T-helper 1 cell treated with Interleukin-12 subunit alpha and Interleukin-12 subunit beta and Interleukin-4 antibody, amounts not matched to agents 30 μg/mL and 1 μg/mL, for 36 hours (primary cell): ENCODE measurements around the gene SP1.
"Not testable (repeated sequence)": the region's sequence is repeated elsewhere in the genome, so short reads cannot be mapped to it uniquely, and the experiment has no call there.

Experiments used
- H3K27ac Mint-ChIP-seq: one replicate; pipeline ENCODE4 v1.8.0; 2021; ENCODE audit warnings: mild to moderate bottlenecking, mixed read lengths
- H3K27me3 Mint-ChIP-seq: one replicate; pipeline ENCODE4 v1.8.0; 2021; ENCODE audit warnings: low read depth, mixed read lengths
- H3K36me3 Mint-ChIP-seq: one replicate; pipeline ENCODE4 v1.8.0; 2021; ENCODE audit warnings: low read depth, mixed read lengths
- H3K4me1 Mint-ChIP-seq: one replicate; pipeline ENCODE4 v1.8.0; 2021; ENCODE audit warnings: low read depth, mixed read lengths
- H3K4me3 Mint-ChIP-seq: one replicate; pipeline ENCODE4 v1.8.0; 2021; ENCODE audit warnings: mild to moderate bottlenecking, moderate library complexity, mixed read lengths
- H3K9me3 Mint-ChIP-seq: one replicate; pipeline ENCODE4 v1.8.0; 2021; ENCODE audit warnings: mixed read lengths

SP1 gene

DNA sequence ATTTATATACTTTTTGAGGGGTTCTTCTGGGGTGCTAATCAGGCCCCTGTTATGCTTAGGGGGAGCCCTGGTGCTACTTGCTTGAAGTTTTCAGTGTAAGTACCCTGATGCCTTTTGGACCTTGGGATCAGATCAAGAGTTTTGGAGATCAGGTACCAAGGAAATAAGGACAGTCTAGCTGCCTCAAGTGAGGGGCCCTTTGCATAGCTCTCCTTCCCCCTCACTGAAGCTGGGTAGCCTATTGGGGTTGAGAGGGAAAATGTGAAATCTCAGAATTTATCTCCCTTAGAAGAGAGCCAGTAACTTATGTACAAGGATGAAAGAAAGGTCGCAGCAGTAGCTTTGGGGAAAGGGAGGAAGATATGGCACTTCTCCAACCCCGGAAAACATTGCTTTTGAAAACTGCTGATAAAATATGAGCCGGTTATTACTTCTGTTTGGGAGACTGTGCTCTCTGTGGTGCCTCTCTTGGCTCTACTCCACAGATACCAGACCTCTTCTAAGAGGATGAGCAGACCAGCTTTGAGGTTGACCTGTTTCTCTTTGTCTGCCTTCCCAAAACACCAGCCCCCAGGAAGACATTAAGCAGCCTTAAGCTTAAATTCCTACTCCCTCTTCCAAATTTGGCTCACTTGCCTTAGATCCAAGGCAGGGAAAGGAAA is 34.9 kb downstream of the SP1 start:
- Mint-ChIP-seq H3K4me1 (peaks cover 32% of the 10 kb centered on the region), H3K27ac (no peak overlapping the region), H3K36me3 (peaks cover 31% of the 10 kb centered on the region), H3K4me3 (no peak overlapping the region), H3K27me3 (no peaks in the 10 kb centered on the region), H3K9me3 (no peaks in the 10 kb centered on the region)

DNA sequence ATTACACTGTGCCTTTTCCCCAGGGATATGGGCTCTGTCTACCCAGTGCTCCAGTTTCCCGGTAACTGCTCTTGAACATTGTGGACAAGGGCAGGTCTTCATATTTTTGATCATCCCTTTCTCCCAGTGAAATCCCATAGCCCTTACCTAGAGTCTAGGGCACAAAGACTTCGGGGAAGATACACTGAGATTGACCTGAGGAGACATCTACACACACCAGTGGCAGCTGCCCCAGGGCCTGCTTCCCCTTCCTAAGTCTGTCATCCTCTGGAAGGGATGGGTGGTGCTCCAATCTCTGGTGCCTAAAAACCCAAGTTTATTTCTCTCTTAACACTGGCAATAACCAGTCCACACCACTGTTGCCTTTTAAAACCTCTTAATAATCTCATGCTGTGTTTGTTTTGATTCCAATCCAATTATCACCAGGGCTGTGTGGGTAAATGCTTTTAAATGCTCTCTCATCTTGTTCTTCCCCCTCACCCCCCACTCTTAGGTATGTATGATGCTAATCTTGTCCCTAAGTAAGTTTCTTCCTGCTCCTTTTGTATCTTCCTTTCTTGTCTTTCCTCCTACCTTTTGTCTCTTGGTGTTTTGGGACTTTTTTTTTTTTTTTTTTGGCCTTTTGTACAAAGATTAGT is 35.9 kb downstream of the SP1 start:
- H3K27ac Mint-ChIP-seq = not testable (repeated sequence)
- peaks cover 33% of the 10 kb centered on the region for H3K4me1 Mint-ChIP-seq

DNA sequence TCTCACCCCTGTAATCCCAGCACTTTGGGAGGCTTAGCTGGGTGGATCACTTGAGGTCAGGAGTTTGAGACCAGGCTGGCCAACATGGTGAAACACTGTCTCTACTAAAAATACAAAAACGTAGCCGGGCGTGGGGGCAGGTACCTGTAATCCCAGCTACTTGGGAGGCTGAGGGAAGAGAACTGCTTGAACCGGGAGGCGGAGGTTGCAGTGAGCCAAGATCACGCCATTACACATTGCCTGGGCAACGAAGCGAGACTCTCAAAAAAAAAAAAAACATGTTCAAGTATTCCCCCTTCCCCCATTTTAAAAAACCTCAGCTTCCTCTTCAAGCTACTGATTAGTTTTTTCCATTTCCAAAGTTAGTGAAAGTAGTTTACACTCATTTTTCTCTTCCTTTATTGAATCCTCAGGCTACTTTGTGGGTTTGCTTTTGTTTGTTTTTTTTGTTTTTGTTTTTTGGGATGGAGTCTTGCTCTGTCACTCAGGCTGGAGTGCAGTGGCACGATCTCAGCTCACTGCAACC is 37.4 kb downstream of the SP1 start:
- Mint-ChIP-seq H3K27ac (peak overlapping the region; percentile 85), H3K36me3 (peaks cover 12% of the 10 kb centered on the region), H3K4me3 (peak overlapping the region; percentile 30), H3K4me1 (peaks cover 33% of the 10 kb centered on the region)
- not testable (repeated sequence) for H3K27me3 Mint-ChIP-seq, H3K9me3 Mint-ChIP-seq

More for the DNA sequence above, 35.9 kb downstream of the SP1 start:
- peaks cover 24% of the 10 kb centered on the region for H3K36me3 Mint-ChIP-seq
- not testable (repeated sequence) for H3K9me3 Mint-ChIP-seq, H3K27me3 Mint-ChIP-seq, H3K4me3 Mint-ChIP-seq

DNA sequence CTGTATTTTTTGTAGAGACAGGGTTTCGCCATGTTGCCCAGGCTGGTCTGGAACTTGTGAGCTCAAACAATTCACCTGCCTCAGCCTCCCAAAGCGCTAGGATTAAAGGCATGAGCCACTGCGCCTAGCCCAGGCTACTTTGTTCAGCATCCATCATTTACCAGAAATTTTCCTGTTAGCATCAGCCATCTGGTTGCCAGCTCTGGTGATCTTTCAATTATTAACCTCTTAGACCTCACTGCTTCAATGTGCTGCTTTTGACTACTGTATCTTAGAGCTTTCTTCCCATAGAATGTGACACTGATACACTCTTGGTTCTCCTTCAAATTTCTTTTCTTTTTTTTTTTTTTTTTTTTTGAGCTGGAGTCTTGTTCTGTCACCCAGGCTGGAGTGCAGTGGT is 38.2 kb downstream of the SP1 start:
- H3K4me1 Mint-ChIP-seq = peaks cover 26% of the 10 kb centered on the region
- no peaks in the 10 kb centered on the region for H3K27me3 Mint-ChIP-seq
- H3K4me3 Mint-ChIP-seq = no peak overlapping the region
- H3K9me3 Mint-ChIP-seq = no peaks in the 10 kb centered on the region
- H3K27ac Mint-ChIP-seq = no peak overlapping the region
- H3K36me3 Mint-ChIP-seq = peaks cover 7% of the 10 kb centered on the region

DNA sequence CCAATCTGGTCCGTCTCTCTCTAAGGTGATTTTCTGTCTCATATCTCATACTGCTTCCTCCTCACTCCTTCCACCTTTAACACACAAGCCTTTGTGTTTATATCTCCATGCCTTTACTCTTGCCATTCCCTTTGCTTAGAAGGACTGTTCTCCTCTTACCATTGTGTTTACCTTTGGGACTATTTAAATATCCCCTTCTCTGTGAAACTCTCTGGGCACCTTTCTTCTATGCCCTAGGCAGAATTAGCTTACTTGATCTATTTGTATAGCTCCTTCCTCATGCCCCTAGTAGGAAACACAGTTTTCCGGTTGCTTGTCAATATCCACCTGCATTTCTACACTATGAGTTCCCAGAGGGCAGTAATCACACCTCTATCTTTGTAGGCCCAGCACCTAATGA is 39.8 kb downstream of the SP1 start:
- H3K4me1 Mint-ChIP-seq = peaks cover 22% of the 10 kb centered on the region
- H3K9me3 Mint-ChIP-seq = no peaks in the 10 kb centered on the region
- H3K27me3 Mint-ChIP-seq = no peaks in the 10 kb centered on the region
- peak overlapping the region; percentile 61 for H3K27ac Mint-ChIP-seq
- peaks cover 4% of the 10 kb centered on the region for H3K36me3 Mint-ChIP-seq
- no peak overlapping the region for H3K4me3 Mint-ChIP-seq

DNA sequence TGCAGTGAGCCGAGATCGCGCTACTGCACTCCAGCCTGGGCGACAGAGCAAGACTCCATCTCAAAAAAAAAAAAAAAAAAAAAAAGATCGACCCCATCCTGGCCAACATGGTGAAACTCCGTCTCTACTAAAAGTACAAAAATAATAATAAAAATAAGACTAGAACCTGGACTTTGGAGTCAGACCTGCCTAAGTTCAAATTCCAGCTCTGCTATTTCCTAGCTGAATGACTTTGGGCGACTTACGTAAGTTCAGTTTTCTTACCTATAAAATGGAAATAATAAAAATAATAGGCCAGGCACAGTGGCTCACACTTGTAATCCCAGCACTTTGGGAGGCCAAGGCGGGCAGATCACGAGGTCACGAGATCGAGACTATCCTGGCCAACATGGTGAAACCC is 42.3 kb downstream of the SP1 start:
- H3K4me1 Mint-ChIP-seq = peaks cover 14% of the 10 kb centered on the region
- not testable (repeated sequence) for H3K27me3 Mint-ChIP-seq, H3K27ac Mint-ChIP-seq, H3K4me3 Mint-ChIP-seq, H3K9me3 Mint-ChIP-seq, H3K36me3 Mint-ChIP-seq

DNA sequence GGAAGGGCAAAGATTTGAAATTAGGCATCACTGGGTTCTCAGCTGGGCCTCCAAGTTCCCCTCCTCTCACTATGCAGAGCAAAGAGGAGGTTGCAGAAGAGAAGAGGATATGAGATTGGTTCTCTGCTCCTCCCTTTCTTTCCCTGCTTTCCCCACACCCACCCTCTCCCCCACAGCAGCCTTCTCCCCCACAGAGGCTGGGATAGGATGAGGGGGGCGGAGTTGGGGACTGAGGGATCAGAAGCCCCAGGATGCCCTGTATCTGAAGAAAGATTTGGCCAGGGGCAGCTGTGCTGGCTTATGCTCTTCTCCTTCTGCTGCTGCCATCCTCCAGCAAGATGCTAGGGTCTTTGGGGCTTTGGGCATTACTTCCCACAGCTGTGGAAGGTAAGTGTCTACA is 43.6 kb downstream of the SP1 start, which contains the start of gene AMHR2:
Gene AMHR2 (plus strand): TSS at position 259 of the 400 bp plus-strand sequence. CDS start 80 bp downstream, at position 339.
- Mint-ChIP-seq H3K27ac (no peak within 1 kb of the TSS), H3K36me3 (no peaks in the 10 kb centered on the region), H3K27me3 (no peaks in the 10 kb centered on the region)

DNA sequence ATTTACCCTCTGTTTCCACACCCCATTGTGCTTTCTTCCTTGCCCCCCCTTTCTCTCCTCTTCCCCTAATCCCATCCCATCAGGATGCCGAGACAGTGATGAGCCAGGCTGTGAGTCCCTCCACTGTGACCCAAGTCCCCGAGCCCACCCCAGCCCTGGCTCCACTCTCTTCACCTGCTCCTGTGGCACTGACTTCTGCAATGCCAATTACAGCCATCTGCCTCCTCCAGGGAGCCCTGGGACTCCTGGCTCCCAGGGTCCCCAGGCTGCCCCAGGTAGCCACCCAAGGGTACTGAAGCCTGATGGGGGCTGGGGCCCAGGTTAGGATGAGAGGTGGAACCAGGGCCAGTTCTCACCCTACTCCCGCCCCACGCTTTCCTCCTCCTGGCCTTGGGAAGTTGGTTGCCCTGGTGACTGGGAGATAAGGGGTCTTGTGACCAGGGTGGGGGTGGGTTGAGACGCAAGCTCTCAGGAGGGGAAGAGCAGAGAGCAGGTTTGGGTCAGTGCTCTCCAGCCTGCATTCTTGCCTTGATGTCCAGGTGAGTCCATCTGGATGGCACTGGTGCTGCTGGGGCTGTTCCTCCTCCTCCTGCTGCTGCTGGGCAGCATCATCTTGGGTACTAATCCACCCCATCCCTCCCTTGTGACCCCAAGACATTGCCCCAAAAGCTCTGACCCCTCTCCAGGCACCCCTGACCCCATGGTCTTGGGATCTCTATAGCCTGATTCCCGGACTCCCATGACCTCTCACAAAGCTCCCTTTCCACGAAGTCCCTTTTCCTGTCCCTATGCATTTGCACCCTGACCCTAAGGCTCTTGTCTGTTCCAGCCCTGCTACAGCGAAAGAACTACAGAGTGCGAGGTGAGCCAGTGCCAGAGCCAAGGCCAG is 44.9 kb downstream of the SP1 start:
- Mint-ChIP-seq H3K9me3 (no peaks in the 10 kb centered on the region), H3K27me3 (no peaks in the 10 kb centered on the region), H3K4me1 (peaks cover 9% of the 10 kb centered on the region), H3K36me3 (no peaks in the 10 kb centered on the region), H3K27ac (no peak overlapping the region), H3K4me3 (no peak overlapping the region)

More for the DNA sequence above, 43.6 kb downstream of the SP1 start, which contains the start of gene AMHR2:
- Mint-ChIP-seq H3K4me1 (peaks cover 13% of the 10 kb centered on the region), H3K4me3 (no peak within 1 kb of the TSS), H3K9me3 (no peaks in the 10 kb centered on the region)

DNA sequence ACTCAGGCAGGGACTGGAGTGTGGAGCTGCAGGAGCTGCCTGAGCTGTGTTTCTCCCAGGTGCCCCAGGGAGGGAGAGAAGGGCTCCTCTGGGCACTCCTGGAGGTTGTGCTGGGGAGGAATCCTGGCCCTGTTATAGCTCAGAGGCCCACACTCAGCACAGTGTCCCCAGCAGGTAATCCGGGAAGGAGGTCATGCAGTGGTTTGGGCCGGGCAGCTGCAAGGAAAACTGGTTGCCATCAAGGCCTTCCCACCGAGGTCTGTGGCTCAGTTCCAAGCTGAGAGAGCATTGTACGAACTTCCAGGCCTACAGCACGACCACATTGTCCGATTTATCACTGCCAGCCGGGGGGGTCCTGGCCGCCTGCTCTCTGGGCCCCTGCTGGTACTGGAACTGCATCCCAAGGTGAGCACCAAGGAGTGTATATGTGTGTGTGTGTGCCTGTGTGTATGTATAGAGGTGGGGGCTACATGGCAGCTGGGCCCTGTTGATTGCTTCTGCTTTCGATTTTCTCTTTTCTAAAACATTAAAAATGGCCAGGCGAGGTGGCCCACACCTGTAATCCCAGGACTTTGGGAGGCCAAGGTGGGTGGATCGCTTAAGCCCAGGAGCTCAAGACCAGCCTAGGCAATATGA is 45.7 kb downstream of the SP1 start:
- Mint-ChIP-seq H3K36me3 (no peaks in the 10 kb centered on the region), H3K4me3 (no peak overlapping the region), H3K27ac (peak overlapping the region; percentile 53), H3K27me3 (no peaks in the 10 kb centered on the region), H3K4me1 (peaks cover 8% of the 10 kb centered on the region), H3K9me3 (no peaks in the 10 kb centered on the region)

DNA sequence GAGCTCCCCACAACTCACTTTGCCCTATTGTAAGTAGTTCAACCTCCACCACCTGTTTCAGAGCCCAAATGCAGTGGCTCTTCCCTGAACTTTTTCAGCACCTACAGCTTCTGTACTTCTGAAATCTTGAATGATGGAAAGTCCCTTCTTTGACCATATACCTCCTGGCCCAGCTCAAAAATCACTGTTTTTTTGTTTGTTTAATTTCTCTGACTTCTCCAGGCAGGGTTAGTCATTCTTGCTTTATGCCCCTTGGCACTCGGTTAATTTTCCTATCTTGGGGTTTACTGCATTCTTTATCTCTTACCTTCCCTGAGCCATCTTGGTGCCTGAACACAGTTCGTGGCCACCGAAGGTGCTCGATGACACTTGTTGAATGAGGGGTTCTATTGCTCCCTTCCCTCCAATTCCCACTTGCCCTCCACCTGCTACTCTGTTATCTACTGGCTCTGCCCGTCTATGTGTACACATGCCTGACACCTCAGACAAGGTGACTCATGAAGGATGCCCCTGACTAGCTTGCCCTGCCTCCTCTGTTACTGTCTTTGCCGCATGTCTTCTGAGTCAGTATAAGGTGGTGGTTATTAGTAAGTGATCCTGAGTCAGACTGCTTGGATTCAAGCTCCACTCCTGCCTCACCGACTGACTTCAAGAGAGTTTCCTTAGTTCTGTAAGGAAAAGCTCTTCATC is 48.1 kb downstream of the SP1 start:
- H3K27ac Mint-ChIP-seq = no peak overlapping the region
- H3K9me3 Mint-ChIP-seq = no peaks in the 10 kb centered on the region
- no peaks in the 10 kb centered on the region for H3K36me3 Mint-ChIP-seq
- no peaks in the 10 kb centered on the region for H3K27me3 Mint-ChIP-seq
- peaks cover 3% of the 10 kb centered on the region for H3K4me1 Mint-ChIP-seq
- H3K4me3 Mint-ChIP-seq = no peak overlapping the region

DNA sequence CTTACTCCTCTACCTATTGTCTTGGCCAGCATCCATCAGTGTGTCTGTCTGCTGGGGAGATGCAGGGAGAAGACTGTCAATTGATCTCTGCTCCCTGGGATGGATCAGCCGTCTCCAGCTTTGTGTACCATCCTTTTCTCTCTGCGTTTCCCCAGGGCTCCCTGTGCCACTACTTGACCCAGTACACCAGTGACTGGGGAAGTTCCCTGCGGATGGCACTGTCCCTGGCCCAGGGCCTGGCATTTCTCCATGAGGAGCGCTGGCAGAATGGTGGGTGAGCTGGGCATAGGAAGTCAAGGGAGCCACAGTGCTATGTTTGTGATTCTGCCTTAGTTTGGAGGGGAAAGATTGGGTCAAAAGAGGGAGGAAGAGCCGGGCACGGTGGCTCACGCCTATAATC is 48.8 kb downstream of the SP1 start:
- H3K36me3 Mint-ChIP-seq = no peaks in the 10 kb centered on the region
- H3K27me3 Mint-ChIP-seq = no peaks in the 10 kb centered on the region
- no peak overlapping the region for H3K27ac Mint-ChIP-seq
- H3K4me3 Mint-ChIP-seq = no peak overlapping the region
- no peaks in the 10 kb centered on the region for H3K9me3 Mint-ChIP-seq
- H3K4me1 Mint-ChIP-seq = peaks cover 3% of the 10 kb centered on the region

DNA sequence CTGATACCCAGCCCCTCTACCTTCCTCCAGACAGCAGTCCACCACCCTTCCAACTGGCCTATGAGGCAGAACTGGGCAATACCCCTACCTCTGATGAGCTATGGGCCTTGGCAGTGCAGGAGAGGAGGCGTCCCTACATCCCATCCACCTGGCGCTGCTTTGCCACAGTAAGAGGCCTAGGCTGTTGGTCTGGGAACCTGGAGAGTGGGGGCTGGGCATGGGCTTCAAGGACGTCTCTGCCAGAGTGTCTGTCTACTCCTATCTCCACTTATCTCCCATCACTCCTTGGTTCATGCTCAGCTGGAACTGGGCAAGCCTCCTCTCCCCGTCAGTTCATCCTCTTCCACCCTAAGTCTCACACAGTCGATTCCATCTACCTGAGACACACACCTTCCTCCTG is 50.1 kb downstream of the SP1 start:
- Mint-ChIP-seq H3K9me3 (no peaks in the 10 kb centered on the region), H3K27me3 (no peaks in the 10 kb centered on the region), H3K36me3 (no peaks in the 10 kb centered on the region), H3K4me1 (peaks cover 3% of the 10 kb centered on the region), H3K27ac (no peak overlapping the region), H3K4me3 (no peak overlapping the region)

DNA sequence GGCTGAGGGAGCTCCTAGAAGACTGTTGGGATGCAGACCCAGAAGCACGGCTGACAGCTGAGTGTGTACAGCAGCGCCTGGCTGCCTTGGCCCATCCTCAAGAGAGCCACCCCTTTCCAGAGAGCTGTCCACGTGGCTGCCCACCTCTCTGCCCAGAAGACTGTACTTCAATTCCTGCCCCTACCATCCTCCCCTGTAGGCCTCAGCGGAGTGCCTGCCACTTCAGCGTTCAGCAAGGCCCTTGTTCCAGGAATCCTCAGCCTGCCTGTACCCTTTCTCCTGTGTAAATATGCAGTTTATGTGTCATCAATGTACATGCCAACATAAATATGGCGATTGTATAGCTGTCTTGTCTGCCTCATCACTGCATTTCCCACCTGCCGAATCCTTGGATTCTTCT is 51.2 kb downstream of the SP1 start:
- Mint-ChIP-seq H3K27me3 (no peaks in the 10 kb centered on the region), H3K27ac (no peak overlapping the region), H3K4me3 (no peak overlapping the region), H3K9me3 (no peaks in the 10 kb centered on the region), H3K36me3 (no peaks in the 10 kb centered on the region), H3K4me1 (peaks cover 3% of the 10 kb centered on the region)

DNA sequence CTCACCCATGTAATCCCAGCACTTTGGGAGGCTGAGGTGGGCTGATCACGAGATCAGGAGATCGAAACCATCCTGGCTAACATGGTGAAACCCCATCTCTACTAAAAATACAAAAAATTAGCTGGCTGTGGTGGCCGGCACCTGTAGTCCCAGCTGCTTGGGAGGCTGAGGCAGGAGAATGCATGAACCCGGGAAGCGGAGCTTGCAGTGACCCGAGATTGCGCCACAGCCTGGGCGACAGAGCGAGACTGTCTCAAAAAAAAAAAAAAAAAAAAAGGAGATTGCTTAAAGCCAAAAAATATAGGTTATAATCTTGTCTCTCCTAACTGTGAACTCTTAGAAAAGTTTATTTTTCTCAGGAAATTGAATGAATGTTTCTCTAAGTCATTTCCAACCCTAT is 55.4 kb downstream of the SP1 start:
- H3K9me3 Mint-ChIP-seq, H3K36me3 Mint-ChIP-seq, H3K4me3 Mint-ChIP-seq, H3K4me1 Mint-ChIP-seq, H3K27me3 Mint-ChIP-seq, H3K27ac Mint-ChIP-seq: not testable (repeated sequence)
